ENCODE data around the gene BHLHE23.

BHLHE23 gene

DNA sequence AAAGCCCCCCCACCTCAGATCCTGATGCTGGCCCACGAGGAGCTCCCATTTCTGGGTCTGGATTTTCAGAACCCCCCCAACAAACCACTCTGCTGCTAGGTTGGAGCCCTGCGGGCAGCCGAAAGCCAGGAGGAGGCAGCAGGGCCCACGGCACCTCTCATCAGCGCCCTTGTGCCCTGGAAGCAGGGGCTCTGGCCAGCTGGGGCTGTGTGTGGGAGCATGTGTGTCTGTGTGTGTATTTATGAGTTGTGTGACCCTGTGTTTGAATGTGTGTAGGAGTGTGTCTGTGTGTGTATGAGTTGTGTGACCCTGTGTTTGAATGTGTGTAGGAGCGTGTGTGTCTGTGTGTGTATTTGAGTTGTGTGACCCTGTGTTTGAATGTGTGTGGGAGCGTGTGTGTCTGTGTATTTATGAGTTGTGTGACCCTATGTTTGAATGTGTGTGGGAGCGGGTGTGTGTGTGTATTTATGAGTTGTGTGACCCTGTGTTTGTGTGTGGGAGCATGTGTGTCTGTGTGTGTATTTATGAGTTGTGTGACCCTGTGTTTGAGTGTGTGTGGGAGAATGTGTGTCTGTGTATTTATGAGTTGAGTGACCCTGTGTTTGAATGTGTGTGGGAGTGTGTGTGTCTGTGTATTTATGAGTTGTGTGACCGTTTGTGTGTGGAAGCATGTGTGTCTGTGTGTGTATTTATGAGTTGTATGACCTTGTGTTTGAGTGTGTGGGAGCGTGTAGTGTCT is 35.4 kb downstream of the BHLHE23 start:
- H4K20me1 ChIP-seq (ENCODE audit: insufficient read depth, low read length), result no peaks in the 10 kb centered on the region
- H3K36me3 ChIP-seq (ENCODE audit: insufficient read depth, low read length), result no peaks in the 10 kb centered on the region
- H3K9me3 ChIP-seq (ENCODE audit: insufficient read depth, low read length, severe bottlenecking), result no peaks in the 10 kb centered on the region
- no peak overlapping the region for H3K4me2 ChIP-seq (ENCODE audit: insufficient read depth, low read length)
- DNase-seq (no peak), ATAC-seq (ENCODE audit: insufficient read depth, low read depth) (no peak)
- no peak overlapping the region for H3K27ac ChIP-seq (ENCODE audit: low read length)
- TF ChIP-seq, protein P1, sequence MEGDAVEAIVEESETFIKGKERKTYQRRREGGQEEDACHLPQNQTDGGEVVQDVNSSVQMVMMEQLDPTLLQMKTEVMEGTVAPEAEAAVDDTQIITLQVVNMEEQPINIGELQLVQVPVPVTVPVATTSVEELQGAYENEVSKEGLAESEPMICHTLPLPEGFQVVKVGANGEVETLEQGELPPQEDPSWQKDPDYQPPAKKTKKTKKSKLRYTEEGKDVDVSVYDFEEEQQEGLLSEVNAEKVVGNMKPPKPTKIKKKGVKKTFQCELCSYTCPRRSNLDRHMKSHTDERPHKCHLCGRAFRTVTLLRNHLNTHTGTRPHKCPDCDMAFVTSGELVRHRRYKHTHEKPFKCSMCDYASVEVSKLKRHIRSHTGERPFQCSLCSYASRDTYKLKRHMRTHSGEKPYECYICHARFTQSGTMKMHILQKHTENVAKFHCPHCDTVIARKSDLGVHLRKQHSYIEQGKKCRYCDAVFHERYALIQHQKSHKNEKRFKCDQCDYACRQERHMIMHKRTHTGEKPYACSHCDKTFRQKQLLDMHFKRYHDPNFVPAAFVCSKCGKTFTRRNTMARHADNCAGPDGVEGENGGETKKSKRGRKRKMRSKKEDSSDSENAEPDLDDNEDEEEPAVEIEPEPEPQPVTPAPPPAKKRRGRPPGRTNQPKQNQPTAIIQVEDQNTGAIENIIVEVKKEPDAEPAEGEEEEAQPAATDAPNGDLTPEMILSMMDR (IDR thresholded peaks at IDR 0.05; ENCODE audit: borderline replicate concordance, extremely low read depth, low read length, poor library complexity, severe bottlenecking), result no peak
- TF ChIP-seq EZH2 (IDR thresholded peaks at IDR 0.05; ENCODE audit: borderline replicate concordance, low read depth, low read length, severe bottlenecking), result no peak
- H3K4me3 ChIP-seq (ENCODE audit: low read depth in 1 of 2, low read length in 2 of 2), result no peak overlapping the region
- peaks cover 11% of the 10 kb centered on the region for H3K4me1 ChIP-seq (ENCODE audit: insufficient read depth, low read length)
- H3K79me2 ChIP-seq (ENCODE audit: insufficient read depth, low read length), result no peaks in the 10 kb centered on the region
- no peak overlapping the region for H3K9ac ChIP-seq (ENCODE audit: low read depth, low read length)
- no peaks in the 10 kb centered on the region for H3K27me3 ChIP-seq (ENCODE audit: insufficient read depth, low read length, poor library complexity)
- H2AFZ ChIP-seq (ENCODE audit: low read depth, low read length), result no peak overlapping the region

DNA sequence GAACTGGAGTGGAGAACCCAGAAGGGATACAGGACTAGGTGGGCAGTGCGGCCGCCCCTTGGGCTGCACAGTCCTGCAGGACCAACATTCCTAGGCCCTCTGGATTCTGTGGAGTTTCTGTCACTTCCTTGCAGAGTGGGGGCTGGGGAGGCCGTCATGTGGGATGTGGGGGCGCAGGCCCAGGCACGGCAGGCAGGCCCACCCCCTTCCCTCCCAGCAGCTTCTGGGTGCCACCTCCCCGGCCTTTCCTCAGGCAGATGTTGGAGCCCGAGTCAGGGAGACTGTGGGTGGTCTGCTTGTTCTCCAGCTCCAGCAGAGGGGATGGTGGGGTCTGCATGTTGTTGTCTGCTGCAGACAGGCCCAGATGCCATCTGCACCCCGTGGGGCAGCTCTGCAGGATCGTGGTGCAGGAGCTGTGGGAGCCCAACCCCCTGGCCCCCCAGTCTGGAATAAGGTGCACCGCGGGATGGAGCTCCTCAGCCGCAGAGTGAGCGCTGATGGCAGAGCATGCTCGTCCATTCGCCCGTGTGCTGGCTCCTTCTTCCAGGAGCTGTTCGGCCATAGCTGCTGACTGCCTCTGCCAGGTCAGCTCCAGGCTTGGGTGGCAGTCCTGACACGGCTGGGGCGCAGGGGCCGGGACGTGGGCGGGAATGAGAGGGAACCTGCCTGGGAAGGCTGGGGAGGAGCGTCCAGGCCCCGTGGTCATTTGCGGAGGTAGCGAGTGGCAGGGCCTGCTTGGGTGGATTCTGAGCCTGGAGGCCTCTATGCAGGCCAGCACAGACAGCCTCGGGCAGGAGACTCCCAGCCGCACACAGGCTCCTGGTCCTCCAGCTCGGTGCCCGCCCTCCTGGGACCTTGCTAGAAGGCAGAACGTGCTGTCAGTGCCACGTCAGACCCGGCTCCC is 36.2 kb downstream of the BHLHE23 start:
- no peak overlapping the region for H3K9ac ChIP-seq (ENCODE audit: low read depth, low read length)
- H3K79me2 ChIP-seq (ENCODE audit: insufficient read depth, low read length), result no peaks in the 10 kb centered on the region
- no peaks in the 10 kb centered on the region for H4K20me1 ChIP-seq (ENCODE audit: insufficient read depth, low read length)
- no peaks in the 10 kb centered on the region for H3K36me3 ChIP-seq (ENCODE audit: insufficient read depth, low read length)
- ATAC-seq (ENCODE audit: insufficient read depth, low read depth), result no peak
- H3K9me3 ChIP-seq (ENCODE audit: insufficient read depth, low read length, severe bottlenecking), result no peaks in the 10 kb centered on the region
- H2AFZ ChIP-seq (ENCODE audit: low read depth, low read length), result no peak overlapping the region
- H3K27ac ChIP-seq (ENCODE audit: low read length), result no peak overlapping the region
- TF ChIP-seq, protein P1 (IDR thresholded peaks at IDR 0.05; ENCODE audit: borderline replicate concordance, extremely low read depth, low read length, poor library complexity, severe bottlenecking), result no peak
- TF ChIP-seq EZH2 (IDR thresholded peaks at IDR 0.05; ENCODE audit: borderline replicate concordance, low read depth, low read length, severe bottlenecking), result no peak
- H3K4me1 ChIP-seq (ENCODE audit: insufficient read depth, low read length), result peaks cover 11% of the 10 kb centered on the region
- H3K27me3 ChIP-seq (ENCODE audit: insufficient read depth, low read length, poor library complexity), result no peaks in the 10 kb centered on the region
- no peak for DNase-seq
- H3K4me3 ChIP-seq (ENCODE audit: low read depth in 1 of 2, low read length in 2 of 2), result no peak overlapping the region
- H3K4me2 ChIP-seq (ENCODE audit: insufficient read depth, low read length), result no peak overlapping the region

DNA sequence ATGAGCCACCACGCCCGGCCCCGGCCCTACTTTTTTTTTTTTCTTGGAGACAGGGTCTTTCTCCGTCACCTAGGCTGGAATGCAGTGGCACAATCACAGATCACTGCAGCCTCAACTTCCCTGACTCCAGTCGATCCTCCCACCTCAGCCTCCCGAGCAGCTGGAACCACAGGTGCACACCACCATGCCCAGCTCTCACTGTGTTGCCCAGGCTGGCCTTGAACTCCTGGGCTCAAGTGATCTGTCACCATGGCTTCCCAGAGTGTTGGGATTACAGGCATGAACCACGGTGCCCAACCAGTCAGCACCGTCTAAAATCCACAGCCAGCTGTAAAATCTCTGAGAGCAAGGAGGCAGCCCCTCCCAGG is 36.8 kb downstream of the BHLHE23 start:
- DNase-seq (no peak), ATAC-seq (ENCODE audit: insufficient read depth, low read depth) (no peak)
- no peak overlapping the region for H2AFZ ChIP-seq (ENCODE audit: low read depth, low read length)
- no peak overlapping the region for H3K4me2 ChIP-seq (ENCODE audit: insufficient read depth, low read length)
- H3K9me3 ChIP-seq (ENCODE audit: insufficient read depth, low read length, severe bottlenecking), result no peaks in the 10 kb centered on the region
- no peak overlapping the region for H3K4me3 ChIP-seq (ENCODE audit: low read depth in 1 of 2, low read length in 2 of 2)
- H3K9ac ChIP-seq (ENCODE audit: low read depth, low read length), result no peak overlapping the region
- H3K79me2 ChIP-seq (ENCODE audit: insufficient read depth, low read length), result no peaks in the 10 kb centered on the region
- H3K27ac ChIP-seq (ENCODE audit: low read length), result no peak overlapping the region
- TF ChIP-seq EZH2 (IDR thresholded peaks at IDR 0.05; ENCODE audit: borderline replicate concordance, low read depth, low read length, severe bottlenecking), result no peak
- TF ChIP-seq, protein P1 (IDR thresholded peaks at IDR 0.05; ENCODE audit: borderline replicate concordance, extremely low read depth, low read length, poor library complexity, severe bottlenecking), result no peak
- H3K27me3 ChIP-seq (ENCODE audit: insufficient read depth, low read length, poor library complexity), result no peaks in the 10 kb centered on the region
- no peaks in the 10 kb centered on the region for H3K36me3 ChIP-seq (ENCODE audit: insufficient read depth, low read length)
- no peaks in the 10 kb centered on the region for H4K20me1 ChIP-seq (ENCODE audit: insufficient read depth, low read length)
- H3K4me1 ChIP-seq (ENCODE audit: insufficient read depth, low read length), result peaks cover 11% of the 10 kb centered on the region
